ENCODE measurements around the gene ZRANB3.
"Not testable (repeated sequence)": the region's sequence is repeated elsewhere in the genome, so short reads cannot be mapped to it uniquely, and the experiment has no call there.

ZRANB3 gene

GRCh38 chr2:135299165-135299564 lies 231.9 kb downstream of the ZRANB3 start:
- in situ Hi-C loops (cut with MboI; ENCODE audit: low sequenced_read_pairs, unreplicated experiment) = no loop called here
- TF ChIP-seq CTCF (IDR thresholded peaks at IDR 0.05; ENCODE audit: borderline replicate concordance, control extremely low read depth, extremely low read depth, insufficient read depth, missing control alignments) = no peak
- DNase-seq (ENCODE audit: low spot score) = no peak

- DNase-seq (ENCODE audit: low spot score) = not testable (repeated sequence)
Observed at GRCh38 chr2:135287121-135287520, 243.9 kb downstream of the ZRANB3 start.

GRCh38 chr2:135285391-135285790 lies 245.6 kb downstream of the ZRANB3 start:
- in situ Hi-C loops (cut with MboI; ENCODE audit: low sequenced_read_pairs, unreplicated experiment) = no loop called here
- no peak for TF ChIP-seq CTCF (IDR thresholded peaks at IDR 0.05; ENCODE audit: borderline replicate concordance, control extremely low read depth, extremely low read depth, insufficient read depth, missing control alignments)
- no peak for DNase-seq (ENCODE audit: low spot score)

More at GRCh38 chr2:135287121-135287520, 243.9 kb downstream of the ZRANB3 start:
- in situ Hi-C loops (cut with MboI; ENCODE audit: low sequenced_read_pairs, unreplicated experiment) = not testable (repeated sequence)

GRCh38 chr2:135281379-135281778 lies 249.6 kb downstream of the ZRANB3 start:
- no peak for TF ChIP-seq CTCF (IDR thresholded peaks at IDR 0.05; ENCODE audit: borderline replicate concordance, control extremely low read depth, extremely low read depth, insufficient read depth, missing control alignments)
- in situ Hi-C loops (cut with MboI; ENCODE audit: low sequenced_read_pairs, unreplicated experiment) = no loop called here
- DNase-seq (ENCODE audit: low spot score) = no peak

- in situ Hi-C loops (cut with MboI; ENCODE audit: low sequenced_read_pairs, unreplicated experiment) = no loop called here
- no peak for TF ChIP-seq CTCF (IDR thresholded peaks at IDR 0.05; ENCODE audit: borderline replicate concordance, control extremely low read depth, extremely low read depth, insufficient read depth, missing control alignments)
- no peak for DNase-seq (ENCODE audit: low spot score)
Observed at GRCh38 chr2:135279209-135279608, 251.8 kb downstream of the ZRANB3 start.

GRCh38 chr2:135276525-135276924 lies 254.5 kb downstream of the ZRANB3 start:
- TF ChIP-seq CTCF (IDR thresholded peaks at IDR 0.05; ENCODE audit: borderline replicate concordance, control extremely low read depth, extremely low read depth, insufficient read depth, missing control alignments) = no peak
- DNase-seq (ENCODE audit: low spot score) = no peak
- in situ Hi-C loops (cut with MboI; ENCODE audit: low sequenced_read_pairs, unreplicated experiment) = no loop called here

GRCh38 chr2:135271006-135271405 lies 260.0 kb downstream of the ZRANB3 start:
- TF ChIP-seq CTCF (IDR thresholded peaks at IDR 0.05; ENCODE audit: borderline replicate concordance, control extremely low read depth, extremely low read depth, insufficient read depth, missing control alignments) = no peak
- in situ Hi-C loops (cut with MboI; ENCODE audit: low sequenced_read_pairs, unreplicated experiment) = no loop called here
- DNase-seq (ENCODE audit: low spot score) = no peak
